HepG2 (cell line): ENCODE results near the gene USP5. TPM values are rescaled to one million over a fixed set of nuclear protein-coding genes. Genes with fewer than 3 reads are reported as not detected.

Source experiments
- CEBPG ChIP-seq: IDR thresholded peaks from 2 replicates; pipeline ENCODE4 v1.6.1; 2016
- HHEX ChIP-seq: IDR thresholded peaks from 2 replicates; pipeline ENCODE4 v1.6.1; 2016; ENCODE audit warnings: control low read depth
- IKZF1 ChIP-seq: fragments of 450-650 bp; IDR thresholded peaks from 2 replicates; pipeline ENCODE4 v1.7.1; 2016
- KAT2B ChIP-seq: fragments of 150-350 bp; IDR thresholded peaks from 2 replicates; pipeline ENCODE4 v1.6.1; 2014; ENCODE audit warnings: low read depth, low read length, borderline replicate concordance
- KDM2A ChIP-seq: sonication (generic); formaldehyde crosslinking; IDR thresholded peaks from 2 replicates; pipeline ENCODE4 v1.4.0; 2020; ENCODE audit warnings: low read depth, missing genetic modification reagents, borderline replicate concordance
- MATR3 ChIP-seq: sonication (generic); formaldehyde crosslinking; IDR thresholded peaks from 2 replicates; pipeline ENCODE4 v1.4.0; 2020; ENCODE audit warnings: missing genetic modification reagents
- MBNL3 ChIP-seq: fragments of 250-450 bp; sonication (Bioruptor Pico); conservative IDR thresholded peaks from 2 replicates; pipeline ENCODE4 v1.8.0; 2022; ENCODE audit warnings: mild to moderate bottlenecking, inconsistent platforms
- NCOA5 ChIP-seq: sonication (generic); formaldehyde crosslinking; IDR thresholded peaks from 2 replicates; pipeline ENCODE4 v1.4.0; 2020; ENCODE audit warnings: missing genetic modification reagents
- NFE2L2 ChIP-seq: fragments of 150-350 bp; IDR thresholded peaks from 2 replicates; pipeline ENCODE4 v1.6.1; 2014; ENCODE audit warnings: low read length
- POGZ ChIP-seq: sonication (generic); formaldehyde crosslinking; IDR thresholded peaks from 2 replicates; pipeline ENCODE4 v1.4.0; 2020; ENCODE audit warnings: mild to moderate bottlenecking, missing genetic modification reagents
- POLR2A ChIP-seq, 2 experiments: IDR thresholded peaks; 2 replicates each; pipeline ENCODE4 v1.6.1; 2011; ENCODE audit warnings: low read depth in 2 of 2, low read length in 2 of 2, mild to moderate bottlenecking in 1 of 2, moderate library complexity in 1 of 2; ENCODE audit not compliant: insufficient read depth in 1 of 2
- SOX5 ChIP-seq: IDR thresholded peaks from 2 replicates; pipeline ENCODE4 v1.6.1; 2016; ENCODE audit warnings: borderline replicate concordance
- SP4 ChIP-seq: sonication (generic); formaldehyde crosslinking; IDR thresholded peaks from 2 replicates; pipeline ENCODE4 v1.8.1; 2023; ENCODE audit warnings: mild to moderate bottlenecking, missing genetic modification reagents
- ZMYM4 ChIP-seq: sonication (generic); formaldehyde crosslinking; IDR thresholded peaks from 2 replicates; pipeline ENCODE4 v1.8.1; 2023; ENCODE audit warnings: mild to moderate bottlenecking, missing genetic modification reagents
- ZNF20 ChIP-seq: sonication (generic); formaldehyde crosslinking; IDR thresholded peaks from 2 replicates; pipeline ENCODE4 v1.4.0; 2020; ENCODE audit warnings: mild to moderate bottlenecking, moderate library complexity, missing genetic modification reagents
- ZNF350 ChIP-seq: sonication (generic); formaldehyde crosslinking; IDR thresholded peaks from 2 replicates; pipeline ENCODE4 v1.4.0; 2020; ENCODE audit warnings: mild to moderate bottlenecking, low read depth, missing genetic modification reagents, borderline replicate concordance
- ZNF446 ChIP-seq: sonication (generic); formaldehyde crosslinking; IDR thresholded peaks from 2 replicates; pipeline ENCODE4 v1.5.0; 2020; ENCODE audit warnings: mild to moderate bottlenecking, missing genetic modification reagents
- ZNF547 ChIP-seq: sonication (generic); formaldehyde crosslinking; IDR thresholded peaks from 2 replicates; pipeline ENCODE4 v1.5.1; 2020; ENCODE audit warnings: mild to moderate bottlenecking, missing genetic modification reagents
- ZNF598 ChIP-seq: sonication (generic); formaldehyde crosslinking; IDR thresholded peaks from 2 replicates; pipeline ENCODE4 v1.5.1; 2020; ENCODE audit warnings: mild to moderate bottlenecking, missing genetic modification reagents, borderline replicate concordance
- ZNF629 ChIP-seq: sonication (generic); formaldehyde crosslinking; conservative IDR thresholded peaks from 2 replicates; pipeline ENCODE4 v1.5.0; 2020; ENCODE audit warnings: missing genetic modification reagents
- ZSCAN30 ChIP-seq: sonication (generic); formaldehyde crosslinking; IDR thresholded peaks from 2 replicates; pipeline ENCODE4 v1.5.0; 2020; ENCODE audit warnings: mild to moderate bottlenecking, missing genetic modification reagents
- polyA plus RNA-seq, 8 experiments: library from polyadenylated mRNA; depleted of rRNA in 3 of 8; stranded (reverse) in 7 of 8; unstranded in 1 of 8; fragments of >200 nt; fragmentation: Illumina TruSeq in 4 of 8; extraction: Trizol in 4 of 8; gene quantifications; 2 replicates each; pipeline versions ENCODE4 v1.2.1 to v1.2.3, GENCODE V29; 2011 to 2016; ENCODE audit warnings: low read depth in 4 of 8, missing spikeins in 1 of 8, mixed read lengths in 1 of 8; ENCODE audit not compliant: insufficient read depth in 1 of 8
- total RNA-seq, 5 experiments: library from RNA; depleted of rRNA; stranded (reverse); fragments of >200 nt; fragmentation: Illumina TruSeq; extraction: Trizol; gene quantifications; 2 replicates each; pipeline ENCODE4 v1.2.3, GENCODE V29; 2016; ENCODE audit warnings: low read depth in 1 of 5
- TF ChIP-seq, protein P1 (sequence below): sonication (generic); formaldehyde crosslinking; IDR thresholded peaks from 2 replicates; pipeline ENCODE4 v1.5.0; 2020; ENCODE audit warnings: mild to moderate bottlenecking, missing genetic modification reagents
- TF ChIP-seq, protein P2 (sequence below): fragments of 450-650 bp; IDR thresholded peaks from 2 replicates; pipeline ENCODE4 v1.6.1; 2017; ENCODE audit warnings: mild to moderate bottlenecking
- TF ChIP-seq, protein P3 (sequence below): sonication (generic); formaldehyde crosslinking; conservative IDR thresholded peaks from 2 replicates; pipeline ENCODE4 v1.8.1; 2023; ENCODE audit warnings: missing genetic modification reagents
- TF ChIP-seq, protein P4 (sequence below): IDR thresholded peaks from 2 replicates; pipeline ENCODE4 v1.6.1; 2016

The USP5 gene
- total and polyA plus RNA-seq, 2 of the 13 experiments (the other 11 are each of a cell fraction or from before 2014, with no cell fraction given), result 39.6 to 56.0 TPM

DNA sequence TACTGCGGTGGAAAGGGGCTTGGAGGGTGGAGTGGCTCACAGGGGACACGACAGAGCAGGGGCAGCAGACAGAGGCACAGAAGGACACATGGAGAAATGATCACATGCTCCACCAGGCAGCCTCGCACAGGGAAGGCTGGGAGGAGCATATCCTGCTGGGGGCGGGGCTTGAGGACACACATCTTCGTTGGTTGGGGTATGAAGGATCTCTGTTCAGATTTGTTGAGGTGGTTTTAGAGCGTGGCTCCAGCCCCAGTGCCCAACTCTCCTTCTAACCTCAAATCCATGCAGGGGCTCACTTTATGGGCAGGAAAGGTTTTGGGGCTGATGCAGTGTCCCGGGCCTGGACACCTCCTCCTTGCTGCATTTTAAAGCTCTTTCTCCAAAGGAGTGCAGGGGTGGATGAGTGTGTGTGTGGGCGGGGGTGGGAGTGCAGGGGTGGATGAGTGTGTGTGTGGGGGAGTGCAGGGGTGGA is 24.5 kb upstream of the USP5 start (continued):
- TF ChIP-seq ZNF446 (CRISPR knock-in tag), result no peak
- no peak for TF ChIP-seq CEBPG
- TF ChIP-seq ZNF629, result no peak
- TF ChIP-seq HHEX, result no peak
- TF ChIP-seq ZSCAN30 (CRISPR knock-in tag), result no peak
- TF ChIP-seq MATR3, result no peak
- TF ChIP-seq POLR2A (IDR thresholded peaks at IDR 0.05; ENCODE audit: insufficient read depth in 1 of 2, low read depth in 2 of 2, low read length in 2 of 2), result no peak; a peak in 1 of 4 replicates
- no peak for TF ChIP-seq SOX5 (CRISPR knock-in tag)
- TF ChIP-seq, protein P1, sequence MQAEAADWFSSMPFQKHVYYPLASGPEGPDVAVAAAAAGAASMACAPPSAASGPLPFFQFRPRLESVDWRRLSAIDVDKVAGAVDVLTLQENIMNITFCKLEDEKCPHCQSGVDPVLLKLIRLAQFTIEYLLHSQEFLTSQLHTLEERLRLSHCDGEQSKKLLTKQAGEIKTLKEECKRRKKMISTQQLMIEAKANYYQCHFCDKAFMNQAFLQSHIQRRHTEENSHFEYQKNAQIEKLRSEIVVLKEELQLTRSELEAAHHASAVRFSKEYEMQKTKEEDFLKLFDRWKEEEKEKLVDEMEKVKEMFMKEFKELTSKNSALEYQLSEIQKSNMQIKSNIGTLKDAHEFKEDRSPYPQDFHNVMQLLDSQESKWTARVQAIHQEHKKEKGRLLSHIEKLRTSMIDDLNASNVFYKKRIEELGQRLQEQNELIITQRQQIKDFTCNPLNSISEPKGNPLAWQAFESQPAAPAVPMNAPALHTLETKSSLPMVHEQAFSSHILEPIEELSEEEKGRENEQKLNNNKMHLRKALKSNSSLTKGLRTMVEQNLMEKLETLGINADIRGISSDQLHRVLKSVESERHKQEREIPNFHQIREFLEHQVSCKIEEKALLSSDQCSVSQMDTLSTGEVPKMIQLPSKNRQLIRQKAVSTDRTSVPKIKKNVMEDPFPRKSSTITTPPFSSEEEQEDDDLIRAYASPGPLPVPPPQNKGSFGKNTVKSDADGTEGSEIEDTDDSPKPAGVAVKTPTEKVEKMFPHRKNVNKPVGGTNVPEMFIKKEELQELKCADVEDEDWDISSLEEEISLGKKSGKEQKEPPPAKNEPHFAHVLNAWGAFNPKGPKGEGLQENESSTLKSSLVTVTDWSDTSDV, result no peak
- TF ChIP-seq SP4, result no peak
- no peak for TF ChIP-seq NFE2L2
- no peak for TF ChIP-seq ZNF350 (CRISPR knock-in tag)
- TF ChIP-seq, protein P2, sequence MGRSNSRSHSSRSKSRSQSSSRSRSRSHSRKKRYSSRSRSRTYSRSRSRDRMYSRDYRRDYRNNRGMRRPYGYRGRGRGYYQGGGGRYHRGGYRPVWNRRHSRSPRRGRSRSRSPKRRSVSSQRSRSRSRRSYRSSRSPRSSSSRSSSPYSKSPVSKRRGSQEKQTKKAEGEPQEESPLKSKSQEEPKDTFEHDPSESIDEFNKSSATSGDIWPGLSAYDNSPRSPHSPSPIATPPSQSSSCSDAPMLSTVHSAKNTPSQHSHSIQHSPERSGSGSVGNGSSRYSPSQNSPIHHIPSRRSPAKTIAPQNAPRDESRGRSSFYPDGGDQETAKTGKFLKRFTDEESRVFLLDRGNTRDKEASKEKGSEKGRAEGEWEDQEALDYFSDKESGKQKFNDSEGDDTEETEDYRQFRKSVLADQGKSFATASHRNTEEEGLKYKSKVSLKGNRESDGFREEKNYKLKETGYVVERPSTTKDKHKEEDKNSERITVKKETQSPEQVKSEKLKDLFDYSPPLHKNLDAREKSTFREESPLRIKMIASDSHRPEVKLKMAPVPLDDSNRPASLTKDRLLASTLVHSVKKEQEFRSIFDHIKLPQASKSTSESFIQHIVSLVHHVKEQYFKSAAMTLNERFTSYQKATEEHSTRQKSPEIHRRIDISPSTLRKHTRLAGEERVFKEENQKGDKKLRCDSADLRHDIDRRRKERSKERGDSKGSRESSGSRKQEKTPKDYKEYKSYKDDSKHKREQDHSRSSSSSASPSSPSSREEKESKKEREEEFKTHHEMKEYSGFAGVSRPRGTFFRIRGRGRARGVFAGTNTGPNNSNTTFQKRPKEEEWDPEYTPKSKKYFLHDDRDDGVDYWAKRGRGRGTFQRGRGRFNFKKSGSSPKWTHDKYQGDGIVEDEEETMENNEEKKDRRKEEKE, result no peak
- no peak for TF ChIP-seq ZNF598
- no peak for TF ChIP-seq ZNF20 (CRISPR knock-in tag)
- TF ChIP-seq ZNF547 (CRISPR knock-in tag), result no peak
- no peak for TF ChIP-seq IKZF1
- TF ChIP-seq, protein P3, sequence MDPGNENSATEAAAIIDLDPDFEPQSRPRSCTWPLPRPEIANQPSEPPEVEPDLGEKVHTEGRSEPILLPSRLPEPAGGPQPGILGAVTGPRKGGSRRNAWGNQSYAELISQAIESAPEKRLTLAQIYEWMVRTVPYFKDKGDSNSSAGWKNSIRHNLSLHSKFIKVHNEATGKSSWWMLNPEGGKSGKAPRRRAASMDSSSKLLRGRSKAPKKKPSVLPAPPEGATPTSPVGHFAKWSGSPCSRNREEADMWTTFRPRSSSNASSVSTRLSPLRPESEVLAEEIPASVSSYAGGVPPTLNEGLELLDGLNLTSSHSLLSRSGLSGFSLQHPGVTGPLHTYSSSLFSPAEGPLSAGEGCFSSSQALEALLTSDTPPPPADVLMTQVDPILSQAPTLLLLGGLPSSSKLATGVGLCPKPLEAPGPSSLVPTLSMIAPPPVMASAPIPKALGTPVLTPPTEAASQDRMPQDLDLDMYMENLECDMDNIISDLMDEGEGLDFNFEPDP (CRISPR knock-in tag), result no peak
- TF ChIP-seq MBNL3 (CRISPR knock-in tag), result no peak
- TF ChIP-seq, protein P4, sequence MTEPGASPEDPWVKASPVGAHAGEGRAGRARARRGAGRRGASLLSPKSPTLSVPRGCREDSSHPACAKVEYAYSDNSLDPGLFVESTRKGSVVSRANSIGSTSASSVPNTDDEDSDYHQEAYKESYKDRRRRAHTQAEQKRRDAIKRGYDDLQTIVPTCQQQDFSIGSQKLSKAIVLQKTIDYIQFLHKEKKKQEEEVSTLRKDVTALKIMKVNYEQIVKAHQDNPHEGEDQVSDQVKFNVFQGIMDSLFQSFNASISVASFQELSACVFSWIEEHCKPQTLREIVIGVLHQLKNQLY (CRISPR knock-in tag), result no peak
- no peak for TF ChIP-seq KAT2B
- no peak for TF ChIP-seq NCOA5 (CRISPR knock-in tag)
- no peak for TF ChIP-seq POGZ (CRISPR knock-in tag)
- TF ChIP-seq ZMYM4, result no peak
- TF ChIP-seq KDM2A, result peak; percentile 18; the same call in 1 of the 2 replicates
